Esophagus squamous epithelium (tissue), 4 donors: ENCODE data around the gene GBE1. TPM values are rescaled to one million over a fixed set of nuclear protein-coding genes. Genes with fewer than 3 reads are reported as not detected.

Source experiments
- small RNA-seq, 4 donors: library from RNA; depleted of rRNA; stranded (forward); fragments of <200 nt; gene quantifications; one replicate each; pipeline ENCODE3, GENCODE V24; 2016
- total RNA-seq, 4 donors: library from RNA; depleted of rRNA; stranded (reverse); fragments of >200 nt; gene quantifications; one replicate each; pipeline ENCODE4 v1.1.0, GENCODE V29; 2016

Gene GBE1
- total RNA-seq, 4 donors from 2014 or later = 19.2 to 37.2 (median 29.7) TPM

Small RNAs within 50 kb of the gene (small RNA-seq; reads per million reads assigned to genes)
- 0 reads per million in 4 donors for gene AC017015.1
- 0 to 0.30 (median 0) reads per million in 4 donors for gene RNU2-28P
